GM19438 (cell line): ENCODE measurements around the gene UTP14C.
"Not testable (repeated sequence)": the region's sequence is repeated elsewhere in the genome, so short reads cannot be mapped to it uniquely, and the experiment has no call there.

ENCODE experiments used
- ATAC-seq: cut with Tn5 transposase; IDR thresholded peaks from one replicate; pipeline ENCODE4 v1.9.1; 2021; ENCODE audit warnings: low read depth; ENCODE audit not compliant: unreplicated experiment

UTP14C gene

GRCh38 chr13:52001120-52001731 lies 23.3 kb upstream of the UTP14C start:
- peak; percentile 64 for ATAC-seq

DNA sequence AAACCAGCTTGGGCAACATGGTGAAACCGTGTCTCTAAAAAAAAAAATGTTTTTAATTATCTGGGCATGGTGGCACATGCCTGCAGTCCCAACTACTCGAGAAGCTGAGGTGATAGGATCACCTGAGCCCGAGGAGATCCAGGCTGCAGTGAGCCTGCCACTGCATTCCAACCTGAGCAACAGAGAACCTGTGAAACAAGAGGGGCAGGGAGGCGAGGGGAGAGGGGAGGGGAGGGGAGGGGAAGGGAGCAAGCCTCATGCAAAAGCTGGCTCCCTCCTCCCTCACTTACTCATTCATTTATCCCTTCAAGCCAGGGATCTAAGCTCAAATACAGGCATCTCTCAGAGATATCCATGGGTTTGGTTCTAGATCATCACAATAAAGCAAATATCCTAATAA lies 22.1 kb upstream of the UTP14C start:
- no peak for ATAC-seq

DNA sequence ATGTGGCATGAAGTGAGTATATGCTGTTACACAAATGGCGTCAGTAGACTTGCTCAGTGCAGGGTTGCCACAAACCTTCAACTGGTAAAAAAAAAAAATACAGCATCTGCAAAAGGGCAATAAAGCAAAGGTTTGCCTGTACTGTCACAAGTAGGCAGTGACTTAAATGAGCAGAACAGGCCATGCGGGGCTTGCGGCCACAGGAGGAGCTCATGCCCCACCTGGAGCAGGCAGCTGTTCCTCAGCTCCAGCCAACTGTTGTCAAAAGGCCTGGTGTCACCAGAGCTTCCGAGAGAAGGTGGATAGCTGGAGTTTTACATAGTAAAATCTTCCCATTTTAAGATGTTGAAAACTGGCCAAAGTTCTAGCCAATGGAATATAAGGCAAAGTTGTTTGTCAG lies 20.9 kb upstream of the UTP14C start:
- no peak for ATAC-seq

DNA sequence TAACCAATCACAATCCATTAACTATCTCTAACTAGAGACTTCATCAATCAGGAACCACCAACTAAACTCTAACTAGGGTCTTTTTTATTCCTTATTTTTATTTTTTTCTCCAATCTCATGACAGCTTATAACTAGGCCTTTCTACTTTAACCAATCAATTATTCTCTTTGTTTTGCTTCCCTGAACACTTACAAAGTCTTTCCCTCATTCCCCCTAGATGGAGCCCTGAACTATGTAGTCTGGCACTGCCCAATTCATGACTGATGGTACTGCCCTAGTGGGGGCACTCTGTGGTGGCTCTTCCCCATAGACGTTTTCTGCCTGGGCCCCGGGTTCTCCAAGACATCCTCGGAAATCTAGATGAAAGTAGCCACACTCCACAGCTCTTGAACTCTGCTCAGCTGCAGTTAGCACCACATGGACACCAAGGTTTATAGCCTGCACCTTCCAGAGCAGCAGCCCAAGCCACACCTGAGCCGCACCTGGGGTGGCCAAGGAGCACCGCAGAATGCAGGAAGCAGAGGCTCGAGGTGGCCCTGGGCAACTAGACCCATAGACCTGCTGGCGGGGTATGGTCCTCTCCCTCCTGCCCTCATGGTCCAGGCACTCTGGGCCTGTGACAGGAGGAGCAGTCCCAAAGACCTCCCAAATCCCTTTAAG lies 19.9 kb upstream of the UTP14C start:
- no peak for ATAC-seq

DNA sequence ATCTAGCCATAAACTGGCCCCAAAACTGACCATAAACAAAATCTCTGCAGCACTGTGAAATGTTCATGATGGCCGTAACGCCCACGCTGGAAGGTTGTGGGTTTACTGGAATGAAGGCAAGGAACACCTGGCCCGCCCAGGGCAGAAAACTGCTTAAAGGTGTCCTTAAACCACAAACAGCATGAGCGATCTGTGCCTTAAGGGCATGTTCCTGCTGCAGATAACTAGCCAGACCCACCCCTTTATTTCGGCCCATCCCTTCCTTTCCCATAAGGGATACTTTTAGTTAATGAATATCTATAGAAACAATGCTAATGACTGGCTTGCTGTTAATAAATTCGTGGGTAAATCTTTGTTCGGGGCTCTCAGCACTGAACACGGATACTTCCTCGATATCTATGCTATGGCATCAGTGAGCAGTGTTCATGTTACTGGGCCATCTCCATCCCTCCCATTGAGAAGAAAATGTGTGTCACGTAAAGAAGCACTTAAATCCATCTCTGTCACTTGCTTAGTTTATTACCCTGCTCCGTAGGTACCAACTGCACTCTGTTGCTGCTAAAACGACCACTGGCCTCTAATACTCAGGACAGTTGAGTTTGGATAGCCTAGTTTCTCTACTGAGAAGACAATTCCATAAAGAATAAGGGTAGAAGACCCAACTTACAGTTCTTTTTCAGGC lies 18.5 kb upstream of the UTP14C start:
- ATAC-seq = no peak

- ATAC-seq = no peak
Measured at GRCh38 chr13:52006523-52007245, 17.8 kb upstream of the UTP14C start.

- no peak for ATAC-seq
Measured at GRCh38 chr13:52009946-52010345, 14.5 kb upstream of the UTP14C start.

GRCh38 chr13:52010890-52011631 lies 13.4 kb upstream of the UTP14C start, which contains the start of gene ATP7B:
TSS of gene ATP7B (minus strand) at chr13:52011450. CDS start at chr13:52011337, 113 bp downstream.
- peak; percentile 9 for ATAC-seq

- peak; percentile 99 for ATAC-seq
Measured at GRCh38 chr13:52011632-52012511, 12.6 kb upstream of the UTP14C start, which contains the start of gene ALG11. TSS of gene ALG11 (plus strand) at chr13:52012398. CDS start at chr13:52012419, 21 bp downstream.

- no peak for ATAC-seq
Measured at GRCh38 chr13:52012512-52012836, 12.0 kb upstream of the UTP14C start.

- ATAC-seq = no peak
Measured at GRCh38 chr13:52016296-52016695, 8.2 kb upstream of the UTP14C start.

DNA sequence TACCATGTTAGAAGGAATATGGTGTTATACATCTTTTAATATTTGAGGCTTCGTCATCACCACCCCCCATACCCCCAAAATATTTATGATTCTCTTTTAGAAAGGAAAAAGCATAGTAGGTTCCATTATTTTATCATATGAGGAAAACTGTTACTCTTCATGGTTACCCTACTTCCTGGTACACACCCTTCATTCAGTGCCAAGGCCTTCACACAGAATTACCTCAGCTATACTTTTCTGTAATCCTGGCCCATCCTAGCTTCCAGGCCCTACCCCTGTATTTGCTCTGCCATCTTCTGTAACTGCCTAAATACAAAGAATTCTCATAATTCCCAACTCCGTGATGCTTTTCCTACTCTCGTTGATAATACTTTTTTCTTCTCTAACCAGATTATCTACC lies 4.3 kb upstream of the UTP14C start:
- ATAC-seq = no peak

- ATAC-seq = no peak
Measured at GRCh38 chr13:52022356-52022755, 2.1 kb upstream of the UTP14C start.

GRCh38 chr13:52025475-52026245 lies 1.2 kb downstream of the UTP14C start:
- ATAC-seq = no peak

GRCh38 chr13:52026246-52026626 lies 1.7 kb downstream of the UTP14C start:
- no peak for ATAC-seq

- no peak for ATAC-seq
Measured at GRCh38 chr13:52027832-52028231, 3.3 kb downstream of the UTP14C start.

- ATAC-seq = no peak
Measured at GRCh38 chr13:52029569-52029968, 5.1 kb downstream of the UTP14C start.

GRCh38 chr13:52030401-52030800 lies 5.9 kb downstream of the UTP14C start:
- not testable (repeated sequence) for ATAC-seq

GRCh38 chr13:52033039-52033438 lies 8.5 kb downstream of the UTP14C start:
- no peak for ATAC-seq
